Activated CD8-positive, alpha-beta memory T cell treated with anti-CD3 and anti-CD28 coated beads, Interleukin-2, amount 10 ng/mL, durations not matched to agents 7 days and 5 days (primary cell): Measurements from ENCODE around the gene SERPINA12. TPM values are rescaled to one million over a fixed set of nuclear protein-coding genes. Genes with fewer than 3 reads are reported as not detected.

Source experiments
- ATAC-seq: fragments of 150-1000 bp; cut with Tn5 transposase; one replicate; pipeline ENCODE4 v1.10.0; 2021; ENCODE audit warnings: moderate library complexity
- CTCF ChIA-PET: fragments of 350-600 bp; sonication (Branson Sonifier 250); formaldehyde crosslinking; loops from one replicate; lab custom pipeline; 2021; ENCODE audit warnings: antibody characterized with exemption; lab: Charles Lee
- DNase-seq: peaks from one replicate; pipeline ENCODE4 v3.0.0-alpha.2; 2020
- H3K27ac Mint-ChIP-seq: one replicate; pipeline ENCODE4 v1.8.0; 2021; ENCODE audit warnings: mild to moderate bottlenecking, mixed read lengths
- H3K27me3 Mint-ChIP-seq: one replicate; pipeline ENCODE4 v1.8.0; 2021; ENCODE audit warnings: mixed read lengths
- H3K36me3 Mint-ChIP-seq: one replicate; pipeline ENCODE4 v1.8.0; 2021; ENCODE audit warnings: mild to moderate bottlenecking, mixed read lengths
- H3K4me1 Mint-ChIP-seq: one replicate; pipeline ENCODE4 v1.8.0; 2021; ENCODE audit warnings: mixed read lengths
- H3K4me3 Mint-ChIP-seq: one replicate; pipeline ENCODE4 v1.8.0; 2021; ENCODE audit warnings: mild to moderate bottlenecking, moderate library complexity, mixed read lengths
- H3K9me3 Mint-ChIP-seq: one replicate; pipeline ENCODE4 v1.8.0; 2022; ENCODE audit warnings: low read depth, mixed read lengths
- total RNA-seq, 2 experiments: library from RNA; stranded (reverse); gene quantifications; one replicate each; pipeline ENCODE4 v1.2.3, GENCODE V29; 2021

The SERPINA12 gene
- total RNA-seq, 2 experiments from 2014 or later, result not detected

GRCh38 chr14:94462763-94463572, 46.3 kb downstream of the SERPINA12 start:
- CTCF ChIA-PET, result no interaction called here
- DNase-seq (no peak), ATAC-seq (no peak)
- Mint-ChIP-seq H3K36me3 (no peaks in the 10 kb centered on the region), H3K4me1 (peaks cover 4% of the 10 kb centered on the region), H3K4me3 (no peak overlapping the region), H3K27ac (no peak overlapping the region), H3K27me3 (peaks cover 6% of the 10 kb centered on the region), H3K9me3 (no peaks in the 10 kb centered on the region)

GRCh38 chr14:94462219-94462551, 47.1 kb downstream of the SERPINA12 start:
- Mint-ChIP-seq H3K4me3 (no peak overlapping the region), H3K4me1 (peaks cover 4% of the 10 kb centered on the region), H3K27me3 (peaks cover 8% of the 10 kb centered on the region), H3K27ac (no peak overlapping the region), H3K9me3 (no peaks in the 10 kb centered on the region), H3K36me3 (no peaks in the 10 kb centered on the region)
- DNase-seq, result no peak
- ATAC-seq, result no peak
- CTCF ChIA-PET, result no interaction called here

GRCh38 chr14:94461526-94462218, 47.6 kb downstream of the SERPINA12 start:
- ATAC-seq, result no peak
- CTCF ChIA-PET, result no interaction called here
- H3K27me3 Mint-ChIP-seq, result peaks cover 8% of the 10 kb centered on the region

GRCh38 chr14:94460631-94461416, 48.4 kb downstream of the SERPINA12 start:
- CTCF ChIA-PET, result no interaction called here
- DNase-seq, result peak; percentile 43
- H3K9me3 Mint-ChIP-seq, result peaks cover 1% of the 10 kb centered on the region
- ATAC-seq, result no peak
- H3K4me1 Mint-ChIP-seq, result peaks cover 4% of the 10 kb centered on the region
- no peak overlapping the region for H3K27ac Mint-ChIP-seq
- H3K27me3 Mint-ChIP-seq, result peaks cover 8% of the 10 kb centered on the region
- H3K4me3 Mint-ChIP-seq, result no peak overlapping the region
- no peaks in the 10 kb centered on the region for H3K36me3 Mint-ChIP-seq

More at GRCh38 chr14:94461526-94462218, 47.6 kb downstream of the SERPINA12 start:
- Mint-ChIP-seq H3K36me3 (no peaks in the 10 kb centered on the region), H3K27ac (no peak overlapping the region), H3K4me1 (peaks cover 4% of the 10 kb centered on the region), H3K9me3 (no peaks in the 10 kb centered on the region), H3K4me3 (no peak overlapping the region)
- DNase-seq, result no peak

GRCh38 chr14:94458558-94459205, 50.6 kb downstream of the SERPINA12 start:
- peaks cover 1% of the 10 kb centered on the region for H3K36me3 Mint-ChIP-seq
- no peak overlapping the region for H3K4me3 Mint-ChIP-seq
- no peak for DNase-seq
- no peak overlapping the region for H3K27ac Mint-ChIP-seq
- peaks cover 2% of the 10 kb centered on the region for H3K9me3 Mint-ChIP-seq
- CTCF ChIA-PET, result interaction anchor here (1.4 kb wide), 1 partner anchor 28 kb away, joined by 4 read pairs; no protein-coding TSS in a partner anchor
- peaks cover 4% of the 10 kb centered on the region for H3K4me1 Mint-ChIP-seq
- H3K27me3 Mint-ChIP-seq, result peaks cover 15% of the 10 kb centered on the region
- no peak for ATAC-seq

GRCh38 chr14:94458096-94458495, 51.2 kb downstream of the SERPINA12 start:
- ATAC-seq (no peak), DNase-seq (no peak)
- Mint-ChIP-seq H3K4me1 (peaks cover 4% of the 10 kb centered on the region), H3K27me3 (peaks cover 16% of the 10 kb centered on the region), H3K36me3 (peaks cover 1% of the 10 kb centered on the region), H3K27ac (no peak overlapping the region), H3K9me3 (peaks cover 2% of the 10 kb centered on the region), H3K4me3 (no peak overlapping the region)
- CTCF ChIA-PET, result interaction anchor here (1.4 kb wide), 1 partner anchor 28 kb away, joined by 4 read pairs; no protein-coding TSS in a partner anchor

GRCh38 chr14:94455928-94456327, 53.3 kb downstream of the SERPINA12 start:
- CTCF ChIA-PET, result no interaction called here
- H3K4me3 Mint-ChIP-seq, result no peak overlapping the region
- ATAC-seq (no peak), DNase-seq (no peak)
- peaks cover 26% of the 10 kb centered on the region for H3K27me3 Mint-ChIP-seq
- H3K36me3 Mint-ChIP-seq, result peaks cover 1% of the 10 kb centered on the region
- peaks cover 4% of the 10 kb centered on the region for H3K4me1 Mint-ChIP-seq
- no peak overlapping the region for H3K27ac Mint-ChIP-seq
- peaks cover 2% of the 10 kb centered on the region for H3K9me3 Mint-ChIP-seq

- Mint-ChIP-seq H3K36me3 (peaks cover 1% of the 10 kb centered on the region), H3K27ac (no peak overlapping the region), H3K4me1 (no peaks in the 10 kb centered on the region), H3K27me3 (peaks cover 28% of the 10 kb centered on the region), H3K9me3 (peaks cover 2% of the 10 kb centered on the region), H3K4me3 (no peak overlapping the region)
- DNase-seq (no peak), ATAC-seq (no peak)
- CTCF ChIA-PET, result no interaction called here
Measured at GRCh38 chr14:94451826-94452225, 57.4 kb downstream of the SERPINA12 start.

GRCh38 chr14:94451091-94451771, 58.0 kb downstream of the SERPINA12 start:
- no peak for DNase-seq
- no peak overlapping the region for H3K4me3 Mint-ChIP-seq
- ATAC-seq, result no peak
- no peaks in the 10 kb centered on the region for H3K4me1 Mint-ChIP-seq
- H3K9me3 Mint-ChIP-seq, result peaks cover 2% of the 10 kb centered on the region
- no peak overlapping the region for H3K27ac Mint-ChIP-seq
- H3K27me3 Mint-ChIP-seq, result peaks cover 28% of the 10 kb centered on the region
- CTCF ChIA-PET, result no interaction called here
- H3K36me3 Mint-ChIP-seq, result peaks cover 1% of the 10 kb centered on the region

GRCh38 chr14:94450722-94451090, 58.6 kb downstream of the SERPINA12 start:
- Mint-ChIP-seq H3K36me3 (peaks cover 1% of the 10 kb centered on the region), H3K9me3 (no peaks in the 10 kb centered on the region), H3K27me3 (peaks cover 24% of the 10 kb centered on the region), H3K27ac (no peak overlapping the region), H3K4me1 (no peaks in the 10 kb centered on the region), H3K4me3 (no peak overlapping the region)
- CTCF ChIA-PET, result no interaction called here
- ATAC-seq (no peak), DNase-seq (no peak)

- H3K4me3 Mint-ChIP-seq, result no peak overlapping the region
- no peaks in the 10 kb centered on the region for H3K4me1 Mint-ChIP-seq
- ATAC-seq, result no peak
- H3K9me3 Mint-ChIP-seq, result no peaks in the 10 kb centered on the region
- H3K36me3 Mint-ChIP-seq, result peaks cover 1% of the 10 kb centered on the region
- CTCF ChIA-PET, result interaction anchor here (1.2 kb wide), 1 partner anchor 16 kb away, joined by 5 read pairs; no protein-coding TSS in a partner anchor
- peaks cover 23% of the 10 kb centered on the region for H3K27me3 Mint-ChIP-seq
- H3K27ac Mint-ChIP-seq, result no peak overlapping the region
- no peak for DNase-seq
Measured at GRCh38 chr14:94449930-94450329, 59.3 kb downstream of the SERPINA12 start.

- no peak overlapping the region for H3K27ac Mint-ChIP-seq
- ATAC-seq (no peak), DNase-seq (no peak)
- no peaks in the 10 kb centered on the region for H3K36me3 Mint-ChIP-seq
- H3K9me3 Mint-ChIP-seq, result no peaks in the 10 kb centered on the region
- H3K27me3 Mint-ChIP-seq, result peaks cover 17% of the 10 kb centered on the region
- H3K4me3 Mint-ChIP-seq, result no peak overlapping the region
- H3K4me1 Mint-ChIP-seq, result no peaks in the 10 kb centered on the region
- CTCF ChIA-PET, result no interaction called here
Measured at GRCh38 chr14:94448071-94448808, 61.0 kb downstream of the SERPINA12 start.
